Measurements from ENCODE around the gene STIMATE.

Gene STIMATE

GRCh38 chr3:52798978-52799476, 98.3 kb downstream of the STIMATE start:
- TF ChIP-seq CTCF (IDR thresholded peaks at IDR 0.05) (peak; percentile 82), ZFX (IDR thresholded peaks at IDR 0.05; ENCODE audit: borderline replicate concordance) (no peak)
- no peak overlapping the region for H3K27ac ChIP-seq

- no peak for TF ChIP-seq CTCF (IDR thresholded peaks at IDR 0.05)
- TF ChIP-seq ZFX (IDR thresholded peaks at IDR 0.05; ENCODE audit: borderline replicate concordance) = no peak
- no peak overlapping the region for H3K27ac ChIP-seq
Observed at GRCh38 chr3:52798376-52798977, 98.9 kb downstream of the STIMATE start.

- TF ChIP-seq CTCF (IDR thresholded peaks at IDR 0.05) (no peak), ZFX (IDR thresholded peaks at IDR 0.05; ENCODE audit: borderline replicate concordance) (no peak)
- H3K27ac ChIP-seq = no peak overlapping the region
Observed at GRCh38 chr3:52796411-52796810, 100.9 kb downstream of the STIMATE start.

- H3K27ac ChIP-seq = no peak overlapping the region
- TF ChIP-seq ZFX (IDR thresholded peaks at IDR 0.05; ENCODE audit: borderline replicate concordance) (no peak), CTCF (IDR thresholded peaks at IDR 0.05) (no peak)
Observed at GRCh38 chr3:52795298-52795900, 101.9 kb downstream of the STIMATE start.

GRCh38 chr3:52794612-52795099, 102.7 kb downstream of the STIMATE start, which contains the start of gene ITIH3:
Gene ITIH3, plus strand, starts transcription at chr3:52794796. Its CDS starts 8 bp downstream, at chr3:52794804.
- TF ChIP-seq CTCF (IDR thresholded peaks at IDR 0.05) (no peak), ZFX (IDR thresholded peaks at IDR 0.05; ENCODE audit: borderline replicate concordance) (no peak)
- H3K27ac ChIP-seq = no peak within 1 kb of the TSS

- no peak overlapping the region for H3K27ac ChIP-seq
- TF ChIP-seq CTCF (IDR thresholded peaks at IDR 0.05) (no peak), ZFX (IDR thresholded peaks at IDR 0.05; ENCODE audit: borderline replicate concordance) (no peak)
Observed at GRCh38 chr3:52793702-52794611, 103.4 kb downstream of the STIMATE start.

Data from 22Rv1 (cell line).